Activated CD4-positive, alpha-beta T cell treated with anti-CD3 and anti-CD28 coated beads for 4 hours (primary cell): ENCODE data around the gene KRTAP4-11.
"Not testable (repeated sequence)": the region's sequence is repeated elsewhere in the genome, so short reads cannot be mapped to it uniquely, and the experiment has no call there.

ENCODE experiments used
- DNase-seq, 2 donors: peaks; one replicate each; pipeline ENCODE4 v3.0.0-alpha.2; 2020

KRTAP4-11 gene

GRCh38 chr17:41117846-41118386 lies at the start of gene KRTAP4-11:
Gene KRTAP4-11 (minus strand): TSS chr17:41118373. CDS start chr17:41118315, 58 bp downstream.
- DNase-seq = not testable (repeated sequence)

GRCh38 chr17:41167561-41167960 lies 49.4 kb upstream of the KRTAP4-11 start:
- no peak for DNase-seq

GRCh38 chr17:41163828-41164227 lies 45.7 kb upstream of the KRTAP4-11 start:
- DNase-seq = no peak

- DNase-seq = no peak
Measured at GRCh38 chr17:41160648-41161047, 42.5 kb upstream of the KRTAP4-11 start, which contains the start of gene KRTAP4-4. Gene KRTAP4-4 (minus strand): TSS chr17:41160748. CDS start chr17:41160691, 57 bp downstream.

GRCh38 chr17:41160190-41160589 lies 42.0 kb upstream of the KRTAP4-11 start:
- not testable (repeated sequence) for DNase-seq

- DNase-seq = no peak
Measured at GRCh38 chr17:41153856-41154255, 35.7 kb upstream of the KRTAP4-11 start.

GRCh38 chr17:41151525-41151924 lies 33.4 kb upstream of the KRTAP4-11 start:
- no peak for DNase-seq

GRCh38 chr17:41150026-41150425 lies 31.9 kb upstream of the KRTAP4-11 start:
- no peak for DNase-seq

- DNase-seq = no peak
Measured at GRCh38 chr17:41149652-41149985, 31.4 kb upstream of the KRTAP4-11 start, which contains the start of gene KRTAP4-5. Gene KRTAP4-5 (minus strand): TSS chr17:41149825. CDS start chr17:41149767, 58 bp downstream.

- not testable (repeated sequence) for DNase-seq
Measured at GRCh38 chr17:41148971-41149651, 30.9 kb upstream of the KRTAP4-11 start.

- DNase-seq = no peak
Measured at GRCh38 chr17:41147531-41148204, 29.5 kb upstream of the KRTAP4-11 start.

GRCh38 chr17:41145261-41145660 lies 27.1 kb upstream of the KRTAP4-11 start:
- DNase-seq = no peak

- DNase-seq = no peak
Measured at GRCh38 chr17:41144846-41145245, 26.7 kb upstream of the KRTAP4-11 start.

- no peak for DNase-seq
Measured at GRCh38 chr17:41141361-41141760, 23.2 kb upstream of the KRTAP4-11 start.

- DNase-seq = no peak
Measured at GRCh38 chr17:41140360-41141131, 22.4 kb upstream of the KRTAP4-11 start, which contains the start of gene KRTAP4-6. Gene KRTAP4-6 (minus strand): TSS chr17:41140544. CDS start chr17:41140487, 57 bp downstream.

- DNase-seq = not testable (repeated sequence)
Measured at GRCh38 chr17:41139865-41140264, 21.7 kb upstream of the KRTAP4-11 start.

GRCh38 chr17:41133880-41134735 lies 15.9 kb upstream of the KRTAP4-11 start:
- DNase-seq = no peak

GRCh38 chr17:41131979-41132378 lies 13.8 kb upstream of the KRTAP4-11 start:
- no peak for DNase-seq

GRCh38 chr17:41127371-41127770 lies 9.2 kb upstream of the KRTAP4-11 start:
- DNase-seq = no peak

- no peak for DNase-seq
Measured at GRCh38 chr17:41126412-41126811, 8.2 kb upstream of the KRTAP4-11 start.

- DNase-seq = no peak
Measured at GRCh38 chr17:41125064-41125463, 6.9 kb upstream of the KRTAP4-11 start.

GRCh38 chr17:41123991-41124371 lies 5.8 kb upstream of the KRTAP4-11 start, which contains the start of gene KRTAP4-12:
Gene KRTAP4-12 (minus strand): TSS chr17:41124182. CDS start chr17:41124122, 60 bp downstream.
- not testable (repeated sequence) for DNase-seq
